Kidney (tissue), 14 donors: Measurements from ENCODE around the gene DCLK1. TPM values are rescaled to one million over a fixed set of nuclear protein-coding genes. Genes with fewer than 3 reads are reported as not detected.

Experiments
- DNase-seq, 5 donors: peaks; one replicate each; pipeline ENCODE4 v3.0.0-alpha.2; 2013 to 2020
- FAIRE-seq: peaks from 2 replicates; lab custom pipeline; 2012; peaks lifted over from hg19 to GRCh38; lab: Jason Lieb, UNC
- H3K27ac ChIP-seq, 2 donors: one replicate each; pipeline ENCODE4 v1.7.0; 2013; ENCODE audit warnings: low read depth in 2 of 2, low read length in 2 of 2, inconsistent platforms in 1 of 2
- H3K27me3 ChIP-seq: one replicate; pipeline ENCODE4 v1.7.1; 2013; ENCODE audit warnings: low read length, inconsistent platforms; ENCODE audit not compliant: control insufficient read depth, insufficient read depth
- H3K36me3 ChIP-seq, 3 donors: one replicate each; pipeline versions ENCODE4 v1.7.0 to v1.7.1; 2013; ENCODE audit warnings: low read length in 3 of 3, control low read depth in 1 of 3, inconsistent platforms in 1 of 3; ENCODE audit not compliant: insufficient read depth in 3 of 3, control insufficient read depth in 2 of 3
- H3K4me1 ChIP-seq, 3 donors: one replicate each; pipeline versions ENCODE4 v1.7.0 to v1.7.1; 2013; ENCODE audit warnings: low read length in 3 of 3, inconsistent platforms in 1 of 3, low read depth in 1 of 3; ENCODE audit not compliant: control insufficient read depth in 2 of 3, insufficient read depth in 2 of 3
- H3K4me3 ChIP-seq, 3 donors: one replicate each; pipeline versions ENCODE4 v1.7.0 to v1.8.1; 2013; ENCODE audit warnings: low read length in 3 of 3, control low read depth in 1 of 3, inconsistent platforms in 1 of 3
- H3K9ac ChIP-seq, 3 donors: one replicate each; pipeline versions ENCODE4 v1.7.0 to v1.7.1; 2013; ENCODE audit warnings: low read length in 3 of 3, control low read depth in 1 of 3, inconsistent platforms in 1 of 3
- H3K9me3 ChIP-seq, 3 donors: one replicate each; pipeline versions ENCODE4 v1.7.0 to v1.7.1; 2013; ENCODE audit warnings: low read length in 3 of 3, control low read depth in 1 of 3, inconsistent platforms in 1 of 3; ENCODE audit not compliant: control insufficient read depth in 2 of 3, insufficient read depth in 1 of 3
- intact Hi-C: fragments of 100-400 bp; cut with DNase I; formaldehyde crosslinking; loops from one replicate; pipeline ENCODE4 v1.11.1; 2022
- polyA plus RNA-seq: library from polyadenylated mRNA; stranded (reverse); fragments of 350-450 nt; fragmentation: Illumina TruSeq; extraction: RNeasy Lipid Tissue Mini Kit (QIAGEN cat#74804); gene quantifications from one replicate; pipeline ENCODE4 v1.2.3, GENCODE V29; 2014; ENCODE audit warnings: low read depth, low replicate concordance; ENCODE audit not compliant: insufficient read depth
- total RNA-seq: library from RNA; stranded (reverse); fragmentation: NEBNext Ultra II Directional; extraction: Animal tissue kit (Norgen Biotek cat#: 25700); gene quantifications from one replicate; pipeline ENCODE4 v1.2.1, GENCODE V29; 2021
- TF ChIP-seq, protein P1 (sequence below): IDR thresholded peaks from 3 replicates; pipeline ENCODE4 v1.5.1; 2012; ENCODE audit warnings: mild to moderate bottlenecking, moderate library complexity, borderline replicate concordance; ENCODE audit not compliant: insufficient read depth; ENCODE audit errors: extremely low read depth
- donor health status: control.
- donor health status: control.
- donor health status: control.
- donor health status: control.
- donor health status: control.
- donor health status: DM: yes; HTN: yes; CAD: no.
- donor health status: Normal renal cell carcinoma (clear cell type).

The DCLK1 gene
- total and polyA plus RNA-seq, 2 donors from 2014 or later = 0.73 to 8.3 TPM

DNA sequence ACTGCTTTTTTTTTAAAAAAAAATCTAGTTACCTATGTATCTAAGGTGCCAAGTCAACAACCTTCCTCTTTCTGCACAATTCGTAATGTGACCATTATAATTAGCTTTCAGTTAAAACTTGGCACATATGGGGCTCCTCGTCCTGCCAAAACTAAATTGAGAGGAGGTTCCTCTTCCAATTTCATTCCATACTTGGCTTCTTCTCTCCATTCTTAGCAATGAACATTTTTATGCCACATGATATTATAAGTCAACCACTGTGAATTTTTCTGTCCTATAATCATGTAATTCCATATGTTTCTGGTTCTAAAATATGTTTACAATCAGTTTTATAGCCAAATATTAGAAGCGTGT lies 177.0 kb downstream of the DCLK1 start:
- no peak overlapping the region for H3K4me3 ChIP-seq
- no peaks in the 10 kb centered on the region for H3K36me3 ChIP-seq
- TF ChIP-seq, protein P1, sequence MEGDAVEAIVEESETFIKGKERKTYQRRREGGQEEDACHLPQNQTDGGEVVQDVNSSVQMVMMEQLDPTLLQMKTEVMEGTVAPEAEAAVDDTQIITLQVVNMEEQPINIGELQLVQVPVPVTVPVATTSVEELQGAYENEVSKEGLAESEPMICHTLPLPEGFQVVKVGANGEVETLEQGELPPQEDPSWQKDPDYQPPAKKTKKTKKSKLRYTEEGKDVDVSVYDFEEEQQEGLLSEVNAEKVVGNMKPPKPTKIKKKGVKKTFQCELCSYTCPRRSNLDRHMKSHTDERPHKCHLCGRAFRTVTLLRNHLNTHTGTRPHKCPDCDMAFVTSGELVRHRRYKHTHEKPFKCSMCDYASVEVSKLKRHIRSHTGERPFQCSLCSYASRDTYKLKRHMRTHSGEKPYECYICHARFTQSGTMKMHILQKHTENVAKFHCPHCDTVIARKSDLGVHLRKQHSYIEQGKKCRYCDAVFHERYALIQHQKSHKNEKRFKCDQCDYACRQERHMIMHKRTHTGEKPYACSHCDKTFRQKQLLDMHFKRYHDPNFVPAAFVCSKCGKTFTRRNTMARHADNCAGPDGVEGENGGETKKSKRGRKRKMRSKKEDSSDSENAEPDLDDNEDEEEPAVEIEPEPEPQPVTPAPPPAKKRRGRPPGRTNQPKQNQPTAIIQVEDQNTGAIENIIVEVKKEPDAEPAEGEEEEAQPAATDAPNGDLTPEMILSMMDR = no peak
- no peak overlapping the region for H3K27ac ChIP-seq
- no peak for FAIRE-seq
- DNase-seq = no peak
- no peaks in the 10 kb centered on the region for H3K27me3 ChIP-seq
- no peak overlapping the region for H3K9ac ChIP-seq
- intact Hi-C loops = no loop called here
- no peaks in the 10 kb centered on the region for H3K9me3 ChIP-seq
- H3K4me1 ChIP-seq = no peaks in the 10 kb centered on the region

DNA sequence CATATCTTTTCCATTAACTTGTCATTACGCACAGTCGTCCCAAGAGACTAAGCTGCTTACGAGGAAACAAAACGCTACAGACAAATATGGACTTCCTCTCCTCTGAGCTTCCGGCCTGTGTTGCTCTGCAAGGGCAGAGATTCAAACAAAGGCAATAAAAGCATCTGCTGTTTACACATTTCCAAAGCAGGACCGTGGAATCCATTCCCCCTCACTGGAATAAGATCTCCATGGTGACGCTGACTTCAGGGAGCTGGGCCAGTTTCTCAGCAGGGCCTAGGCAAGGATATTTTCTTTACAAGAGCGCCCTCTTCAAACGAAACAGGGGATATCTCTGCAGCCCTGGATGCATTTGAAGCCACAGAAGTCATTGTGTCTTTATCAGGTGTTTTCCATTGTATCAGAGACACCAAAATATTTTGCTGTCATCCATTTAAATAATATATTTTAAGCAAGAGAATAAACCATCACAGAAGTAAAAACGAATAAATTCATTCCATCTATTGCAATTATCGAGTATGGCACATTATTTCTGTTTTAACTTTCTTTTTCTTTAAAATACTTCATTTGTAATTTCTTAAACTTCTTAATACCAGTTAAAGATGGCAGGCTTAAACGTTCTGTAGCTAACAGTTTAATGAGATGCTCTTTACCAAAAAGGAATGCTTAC lies 177.5 kb downstream of the DCLK1 start:
- peak; percentile 92 for FAIRE-seq
- no peaks in the 10 kb centered on the region for H3K4me1 ChIP-seq
- no peaks in the 10 kb centered on the region for H3K36me3 ChIP-seq
- peak; percentile 79 to 97 (median 85) for DNase-seq
- no peaks in the 10 kb centered on the region for H3K27me3 ChIP-seq
- no peaks in the 10 kb centered on the region for H3K9me3 ChIP-seq
- TF ChIP-seq, protein P1 = peak; percentile 58
- H3K27ac ChIP-seq = no peak overlapping the region
- no peak overlapping the region for H3K9ac ChIP-seq
- H3K4me3 ChIP-seq = peak overlapping the region in 1 of 3 donors; percentile 26
- intact Hi-C loops = no loop called here

DNA sequence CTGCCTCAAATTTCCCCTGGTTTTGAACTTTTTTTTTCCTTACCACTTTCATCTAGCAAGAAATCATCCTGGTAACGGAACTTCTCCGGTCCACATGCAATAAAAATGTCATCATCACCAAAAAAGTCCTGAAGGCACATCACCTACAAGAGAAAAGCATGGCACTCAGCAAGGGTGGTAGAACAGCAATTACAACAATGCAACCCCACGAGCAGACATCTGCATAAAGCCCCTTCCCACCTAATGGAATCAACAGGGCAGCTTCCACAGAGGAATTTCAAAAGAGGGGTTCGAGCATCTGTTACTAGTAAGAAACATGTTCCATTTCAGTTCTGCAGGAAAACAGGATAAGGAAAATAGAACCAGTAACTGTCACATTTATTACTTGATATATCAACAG lies 183.9 kb downstream of the DCLK1 start:
- Histone ChIP-seq H3K9ac (no peak overlapping the region), H3K36me3 (no peaks in the 10 kb centered on the region), H3K27ac (no peak overlapping the region), H3K4me3 (no peak overlapping the region), H3K9me3 (no peaks in the 10 kb centered on the region), H3K4me1 (no peaks in the 10 kb centered on the region), H3K27me3 (no peaks in the 10 kb centered on the region)
- TF ChIP-seq, protein P1 = no peak
- intact Hi-C loops = no loop called here
- no peak for FAIRE-seq
- no peak for DNase-seq

DNA sequence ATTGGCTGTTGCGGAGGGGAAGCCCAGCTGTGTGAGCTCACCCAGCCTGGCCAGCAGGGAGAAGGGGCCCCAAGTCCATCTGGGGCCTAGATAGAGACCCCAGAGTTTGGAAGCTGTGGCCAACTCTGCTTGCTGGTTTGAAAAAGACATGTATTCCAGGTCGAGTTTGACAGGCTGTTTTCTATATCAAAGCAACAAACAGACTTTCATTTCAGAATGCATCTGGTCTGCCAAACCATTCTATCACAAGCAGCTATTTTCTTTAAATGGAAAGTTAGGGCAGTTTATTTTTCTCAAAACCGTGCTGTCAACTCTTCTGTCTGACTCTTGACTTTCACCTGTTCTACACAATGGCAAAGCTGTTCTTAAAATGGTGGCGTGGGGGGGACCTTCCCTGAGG lies 185.8 kb downstream of the DCLK1 start:
- H3K9ac ChIP-seq = no peak overlapping the region
- FAIRE-seq (no peak), DNase-seq (no peak)
- intact Hi-C loops = no loop called here
- no peak overlapping the region for H3K27ac ChIP-seq
- no peaks in the 10 kb centered on the region for H3K4me1 ChIP-seq
- TF ChIP-seq, protein P1 = no peak
- H3K36me3 ChIP-seq = no peaks in the 10 kb centered on the region
- no peaks in the 10 kb centered on the region for H3K27me3 ChIP-seq
- H3K9me3 ChIP-seq = no peaks in the 10 kb centered on the region
- no peak overlapping the region for H3K4me3 ChIP-seq
